NCI-H1417 treated with DMSO at 0.1 percent for 48 hours (cell line): ENCODE results near the gene AMBRA1.

Experiments
- DNase-seq: peaks from one replicate; lab custom pipeline; 2025; lab: John Stamatoyannopoulos, UW

AMBRA1 gene

DNA sequence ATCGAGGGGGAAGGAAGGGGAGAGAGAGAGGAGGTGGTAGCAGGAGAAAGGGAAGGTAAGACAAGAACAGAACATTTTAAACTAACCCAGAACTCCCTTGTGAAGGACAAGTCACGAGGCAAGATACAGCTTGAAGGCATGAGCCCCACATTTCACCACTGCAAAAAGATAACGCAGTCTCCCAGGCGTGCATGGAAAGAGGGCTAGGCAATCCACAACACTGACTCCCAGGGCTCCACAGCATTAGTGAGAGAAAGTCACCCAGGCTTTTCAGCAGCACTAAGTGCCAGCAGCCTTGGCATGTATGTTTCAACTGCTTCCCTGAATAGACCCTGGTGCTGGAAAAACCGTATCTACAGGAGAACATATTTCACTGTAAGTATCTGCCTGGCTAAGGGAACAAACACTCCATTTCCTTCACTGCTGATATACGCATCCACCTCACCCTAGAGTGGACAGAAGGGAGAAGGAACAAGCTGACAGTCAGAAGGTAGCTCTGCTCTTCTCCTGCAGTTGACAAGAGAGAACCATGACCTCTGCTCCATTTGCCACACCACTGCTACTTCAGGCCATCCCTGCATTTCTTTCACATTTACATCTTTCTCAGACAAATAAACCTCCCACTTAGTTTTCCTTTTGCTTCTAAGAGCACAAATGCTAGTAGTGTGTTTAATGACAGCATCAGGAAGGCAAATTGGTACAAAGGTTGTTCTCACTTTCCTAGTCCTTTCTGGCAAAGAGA, 87.9 kb downstream of the AMBRA1 start:
- no peak for DNase-seq

DNA sequence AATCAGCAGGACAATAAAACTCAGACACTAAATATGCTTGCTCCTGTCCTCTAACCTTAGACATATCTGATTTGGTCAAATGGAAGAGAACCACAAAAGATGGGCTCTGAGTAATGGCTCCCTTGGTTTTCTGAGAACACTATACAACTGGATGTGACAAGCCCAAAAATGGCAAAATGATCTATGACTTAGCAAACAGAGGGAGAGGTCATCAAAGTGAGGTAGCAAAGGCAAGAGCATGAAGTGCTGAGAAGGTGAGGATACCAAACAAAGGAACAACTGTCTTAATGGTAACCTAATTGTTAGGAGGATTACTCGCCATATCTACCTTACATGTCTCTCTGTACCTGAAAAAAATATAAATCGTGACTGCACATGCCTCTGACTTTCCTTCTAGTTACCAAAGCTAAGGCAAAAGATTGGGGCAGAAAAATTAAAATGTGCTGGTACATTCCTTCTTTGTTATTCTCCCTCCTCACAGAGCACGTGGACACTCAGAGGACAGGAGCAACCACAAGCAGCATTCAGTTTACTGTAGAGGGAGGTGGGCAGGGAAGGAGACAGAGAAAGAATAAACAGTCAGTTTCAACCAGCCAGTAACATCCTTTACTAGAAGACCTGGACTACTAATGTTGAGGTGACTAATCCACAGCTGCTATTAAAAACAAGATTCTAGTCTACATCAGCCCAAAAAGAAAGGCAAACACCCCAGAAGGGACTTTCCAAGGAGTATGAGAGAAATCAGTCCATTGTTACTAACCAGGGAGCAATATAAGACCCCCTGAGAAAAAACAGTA, 88.8 kb downstream of the AMBRA1 start:
- no peak for DNase-seq

DNA sequence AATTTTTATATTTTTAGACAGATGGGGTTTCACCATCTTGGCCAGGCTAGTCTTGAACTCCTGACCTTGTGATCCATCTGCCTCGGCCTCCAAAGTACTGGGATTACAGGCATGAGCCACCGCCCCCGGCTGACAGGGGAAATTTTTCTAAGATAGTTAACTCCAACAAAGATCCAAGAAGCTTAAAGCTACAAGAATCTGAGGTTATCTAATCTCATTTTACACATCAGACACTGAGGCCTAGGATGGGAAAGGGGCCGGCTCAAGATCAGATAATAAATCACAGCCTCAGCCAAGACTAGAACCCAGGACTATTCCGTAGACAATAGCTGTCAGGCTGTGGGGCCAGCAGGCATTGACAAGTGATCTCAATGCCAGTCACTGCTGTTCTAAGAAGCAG, 94.0 kb downstream of the AMBRA1 start:
- DNase-seq: no peak

DNA sequence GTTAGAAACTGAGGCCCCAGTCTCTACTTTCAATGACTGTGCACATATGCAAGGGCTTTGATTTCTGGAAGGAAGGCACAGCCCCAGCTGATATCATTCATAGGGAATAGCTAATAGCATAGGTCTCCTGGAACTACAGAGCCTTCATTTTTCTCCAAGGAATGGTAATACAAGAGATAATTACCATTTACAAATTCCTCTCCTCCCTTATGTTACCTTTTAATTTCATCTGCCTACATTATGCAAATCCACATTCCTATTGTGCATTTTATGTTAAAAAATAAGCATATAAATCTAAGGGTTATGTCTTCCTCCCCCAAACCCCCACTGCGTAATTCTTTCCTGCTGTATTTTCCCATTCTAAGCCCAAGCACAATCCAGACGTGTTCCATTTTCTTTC, 94.9 kb downstream of the AMBRA1 start:
- DNase-seq: no peak

DNA sequence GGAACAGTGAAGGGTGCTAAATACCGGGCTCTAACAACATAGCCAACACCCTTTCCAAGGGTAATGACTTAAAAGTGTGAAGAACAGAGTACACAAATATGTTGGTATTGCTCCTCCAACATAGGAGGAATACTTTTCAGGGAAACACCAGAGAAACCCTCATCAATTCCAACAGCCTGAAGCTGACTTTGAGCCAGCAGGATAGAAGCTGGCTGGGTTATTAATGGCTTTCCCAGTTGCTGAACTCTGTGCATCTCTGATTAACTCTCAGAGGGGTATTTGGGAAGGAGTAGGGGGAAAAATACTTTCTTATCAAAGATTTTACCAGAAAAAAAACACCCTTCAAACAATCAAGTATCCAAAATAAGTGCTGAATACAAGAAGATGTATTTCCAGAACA, 95.6 kb downstream of the AMBRA1 start:
- DNase-seq: no peak

DNA sequence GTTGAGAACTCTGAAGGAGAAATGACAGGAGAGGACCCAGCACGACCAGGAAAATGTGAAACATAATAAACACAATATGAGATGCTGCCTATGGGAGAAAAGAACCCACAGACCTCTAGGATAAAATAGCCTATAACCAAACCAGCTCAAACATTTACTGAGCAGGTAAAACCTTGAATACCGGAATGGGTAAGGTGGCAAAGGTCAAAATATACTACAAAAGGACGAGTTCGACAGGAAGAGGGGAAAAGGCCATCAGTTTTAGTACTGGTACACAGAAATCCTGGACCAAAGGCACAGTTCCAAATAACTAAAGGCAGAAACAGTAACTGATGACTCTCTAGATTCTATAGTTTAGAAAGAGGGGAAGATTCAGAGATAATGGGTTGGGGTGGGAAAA, 96.3 kb downstream of the AMBRA1 start:
- DNase-seq: no peak

DNA sequence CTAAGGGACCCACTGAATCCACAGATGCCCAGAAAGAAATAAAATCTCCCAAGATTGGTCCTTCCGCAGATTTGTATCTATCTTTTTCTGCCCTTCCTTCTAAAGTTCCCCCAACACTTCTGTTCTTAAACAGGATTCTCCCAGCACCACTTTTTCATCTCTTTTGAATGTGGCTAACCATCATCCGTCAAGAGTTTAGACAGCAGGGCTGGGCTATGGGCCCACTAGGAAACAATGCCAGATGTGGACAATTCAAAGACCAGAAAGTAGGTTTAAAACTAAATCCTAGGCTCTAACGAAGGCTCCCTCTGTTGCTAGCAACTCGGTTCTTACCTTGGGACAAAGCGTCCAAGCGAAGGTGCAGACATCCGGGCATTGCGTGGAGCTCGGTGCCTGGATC, 100.0 kb downstream of the AMBRA1 start:
- DNase-seq: no peak

DNA sequence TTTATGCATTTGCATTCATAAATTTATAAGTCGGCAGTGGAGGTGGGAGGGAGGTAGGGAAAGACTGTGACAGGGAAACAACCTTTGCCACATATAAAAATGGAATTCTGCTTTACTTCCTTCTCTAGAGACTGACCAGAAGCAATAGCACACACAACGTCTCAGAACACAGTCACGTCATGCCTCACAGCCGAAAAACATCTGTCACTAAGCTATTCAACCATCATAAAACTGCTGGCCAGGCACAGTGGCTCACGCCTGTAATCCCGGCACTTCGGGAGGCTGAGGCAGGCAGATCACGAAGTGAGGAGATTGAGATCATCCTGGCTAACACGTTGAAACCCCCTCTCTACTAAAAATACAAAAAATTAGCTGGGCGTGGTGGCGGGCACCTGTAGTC, 101.3 kb downstream of the AMBRA1 start:
- no peak for DNase-seq

DNA sequence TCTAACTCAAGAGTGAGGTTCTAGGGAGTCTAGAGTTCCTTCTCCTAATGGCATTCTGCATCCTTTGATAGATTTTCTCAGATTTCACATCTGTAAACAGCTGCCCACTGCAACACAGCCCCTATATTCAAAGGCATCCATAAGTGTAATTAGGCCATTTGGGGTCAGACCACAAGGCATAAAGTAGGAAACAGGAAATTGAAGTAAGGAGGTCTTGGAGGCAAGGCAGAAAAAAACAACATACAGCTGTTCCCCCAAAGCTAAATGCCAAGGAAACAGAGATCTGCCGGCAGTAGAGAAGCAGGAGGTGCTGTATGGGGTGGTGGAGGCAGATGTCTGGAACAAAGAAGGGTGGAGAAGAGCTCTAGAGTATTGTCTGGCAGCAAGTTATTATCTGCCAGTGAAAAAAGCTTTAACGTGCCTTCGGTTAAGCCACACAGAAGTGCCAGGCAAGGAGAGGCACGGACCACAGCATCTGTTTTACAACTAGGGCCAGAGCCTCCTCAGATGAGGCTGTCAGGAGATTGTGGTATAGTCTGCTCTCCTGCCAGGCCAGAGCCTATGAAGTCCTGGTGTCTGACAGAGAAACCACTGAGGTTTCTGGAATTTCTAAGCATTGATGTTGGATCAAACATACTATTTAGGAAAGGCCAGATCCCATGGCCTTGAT, 102.0 kb downstream of the AMBRA1 start:
- DNase-seq: no peak

DNA sequence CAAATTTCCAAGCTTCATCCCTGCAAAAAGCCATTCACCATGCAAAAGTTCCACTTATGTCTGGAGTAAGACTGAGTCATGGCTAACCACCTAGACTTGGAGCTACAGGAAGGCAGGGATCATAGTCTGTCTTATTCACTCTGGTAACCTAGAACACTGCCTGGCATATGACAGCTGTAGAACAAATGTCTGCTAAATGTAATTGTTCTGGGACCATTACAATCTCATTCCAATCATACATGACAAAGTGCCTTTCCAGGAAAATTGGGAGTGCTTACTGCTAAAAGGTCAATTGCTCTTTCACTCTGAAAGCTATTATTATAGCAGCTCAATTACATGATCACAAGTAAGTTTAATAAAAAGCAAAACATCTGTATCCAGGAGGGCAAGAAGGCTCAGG, 103.2 kb downstream of the AMBRA1 start:
- no peak for DNase-seq

DNA sequence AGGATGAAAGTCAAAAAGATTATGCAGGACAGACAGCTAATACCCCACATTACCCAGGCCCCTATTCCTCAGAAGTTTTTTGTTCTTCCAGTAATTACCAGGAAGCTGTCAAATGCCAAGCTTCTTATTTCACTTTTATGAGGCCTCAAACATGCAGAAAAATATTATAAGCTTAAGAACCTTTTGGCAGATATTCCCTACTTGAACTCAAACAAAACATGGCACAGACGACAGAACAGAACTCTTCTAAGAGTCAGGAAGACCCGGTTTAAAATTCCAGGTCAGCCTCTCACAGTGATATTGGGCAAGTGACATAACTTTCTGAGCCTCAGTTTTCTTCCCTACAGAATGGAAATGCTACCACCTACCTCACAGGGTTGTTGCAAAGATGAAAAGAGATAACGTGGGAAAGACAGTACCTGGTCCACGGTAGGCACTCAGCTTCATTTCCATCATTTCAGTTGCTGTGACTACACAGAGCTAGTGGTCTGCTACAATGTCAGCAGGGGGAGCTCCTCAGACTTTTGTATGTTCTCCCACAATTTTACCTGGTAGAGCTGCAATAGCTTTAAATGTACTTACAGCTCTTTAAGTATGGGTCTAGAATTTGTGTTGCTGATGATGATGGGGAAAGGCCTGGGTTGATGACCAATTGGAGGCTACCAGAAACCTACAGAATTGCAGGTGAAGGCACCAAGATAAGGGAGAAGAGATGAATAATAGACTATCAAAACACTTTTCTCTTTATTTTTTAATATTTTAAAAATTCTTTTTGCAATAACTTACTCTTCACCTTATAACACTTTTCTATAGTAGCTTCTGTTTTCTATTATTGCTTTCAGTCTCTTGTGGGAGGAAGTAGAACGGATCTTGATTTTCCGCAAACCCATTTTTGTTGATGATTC, 103.9 kb downstream of the AMBRA1 start:
- no peak for DNase-seq

DNA sequence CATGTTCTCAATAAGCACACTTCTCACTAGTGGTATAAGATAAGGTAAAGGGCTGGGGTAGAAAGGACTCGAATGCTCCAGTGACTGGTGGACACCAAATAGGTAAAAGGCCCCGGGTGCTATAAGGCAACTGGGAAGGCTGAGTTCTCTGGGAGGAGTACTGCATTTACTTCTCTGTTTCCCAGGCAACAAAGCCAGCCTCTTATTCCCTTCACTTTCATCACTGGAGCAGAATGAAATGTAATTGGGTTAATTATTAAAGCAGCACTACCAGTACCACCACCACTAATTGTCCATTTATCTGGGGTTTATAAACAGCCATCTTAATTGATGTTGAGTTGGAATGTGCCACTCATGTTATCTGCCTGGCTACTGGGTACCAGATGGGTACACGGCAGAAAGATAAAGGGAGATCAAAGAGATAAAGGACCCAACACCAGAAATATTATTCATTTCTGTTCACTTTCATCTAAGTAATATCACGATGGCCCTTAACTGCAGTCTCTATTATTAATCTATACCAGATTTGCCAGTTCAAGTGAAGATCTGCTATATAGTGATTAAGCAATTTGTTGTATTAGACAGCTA, 107.9 kb downstream of the AMBRA1 start:
- peak; percentile 48 for DNase-seq

DNA sequence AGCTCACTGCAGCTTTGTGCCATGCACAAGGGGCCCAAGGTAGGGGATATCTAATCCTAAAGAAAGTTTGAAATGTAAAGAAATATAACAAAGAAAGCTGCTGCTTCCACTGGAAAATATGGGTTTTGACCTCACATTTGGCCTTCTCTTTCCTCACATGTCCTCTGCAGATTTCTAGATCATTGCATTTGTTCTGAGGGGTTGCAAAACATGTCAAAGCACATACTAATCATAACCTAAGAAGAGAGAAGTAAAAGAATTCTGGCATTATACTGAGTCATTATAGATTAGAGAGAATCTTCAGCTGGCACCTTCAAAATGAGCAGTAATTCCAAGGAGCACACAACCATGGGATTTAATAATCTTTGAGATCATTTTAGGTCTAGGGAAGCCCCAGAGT, 109.7 kb downstream of the AMBRA1 start:
- no peak for DNase-seq

DNA sequence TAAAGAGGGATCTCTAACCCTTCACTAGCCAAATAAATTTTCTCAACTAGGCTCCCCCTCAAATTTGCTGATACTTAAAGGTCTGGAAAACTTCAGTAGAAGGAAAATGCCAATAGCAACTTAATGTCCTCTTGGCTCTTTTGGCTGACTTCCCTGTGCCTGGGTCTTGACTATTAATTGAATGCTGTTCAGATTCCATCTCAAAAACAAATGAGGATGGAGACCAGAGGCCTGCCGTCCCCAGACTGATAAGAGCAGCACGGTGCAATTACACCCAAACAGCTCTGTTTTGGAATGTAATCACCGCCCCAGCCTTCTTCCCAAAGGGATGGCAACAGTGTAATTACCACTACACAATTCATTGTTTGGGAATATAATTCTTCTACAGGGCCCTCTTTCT, 112.9 kb downstream of the AMBRA1 start:
- DNase-seq: no peak

DNA sequence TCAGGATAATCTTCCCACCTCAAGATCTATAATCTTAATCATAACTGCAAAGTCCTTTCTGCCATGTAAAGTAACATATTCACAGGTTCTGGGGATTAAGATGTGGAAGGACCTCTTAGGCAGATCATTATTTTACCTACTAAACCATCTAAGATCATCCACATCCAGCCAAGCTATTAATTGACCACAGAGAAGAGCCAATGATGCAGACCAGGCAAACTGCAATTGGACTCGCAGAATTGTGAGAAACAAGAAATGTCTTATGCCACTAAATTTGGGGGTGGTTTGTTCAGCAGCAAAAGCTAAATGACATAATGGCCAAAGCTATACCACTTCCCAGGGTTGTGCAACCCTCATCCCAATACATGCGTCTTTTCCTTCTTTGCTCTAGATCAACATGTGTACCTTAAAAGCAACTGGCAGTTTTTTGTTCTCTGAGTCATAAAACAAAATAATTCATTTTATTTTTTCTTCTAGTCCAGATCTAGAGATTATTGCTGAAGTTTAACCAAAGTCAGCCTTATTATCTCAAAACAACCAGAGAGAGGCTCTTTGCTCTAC, 113.6 kb downstream of the AMBRA1 start:
- DNase-seq: no peak

DNA sequence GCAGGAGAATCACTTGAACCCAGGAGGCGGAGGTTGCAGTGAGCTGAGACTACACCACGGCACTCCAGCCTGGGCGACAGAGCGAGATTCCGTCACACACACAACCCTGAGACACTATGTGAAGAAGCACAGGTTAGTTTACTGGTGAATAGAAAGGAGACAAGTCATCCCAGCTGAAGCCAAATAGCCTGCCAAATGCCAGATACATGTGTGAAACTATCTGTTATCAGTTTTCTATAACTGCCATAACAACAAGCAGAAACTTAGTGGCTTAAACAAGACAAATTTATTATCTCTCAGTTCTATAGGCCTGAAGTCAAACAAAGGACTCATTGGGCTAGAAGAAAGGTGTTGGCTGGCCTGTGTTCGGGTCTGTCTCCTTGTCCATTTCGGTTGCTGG, 114.2 kb downstream of the AMBRA1 start:
- DNase-seq: no peak

DNA sequence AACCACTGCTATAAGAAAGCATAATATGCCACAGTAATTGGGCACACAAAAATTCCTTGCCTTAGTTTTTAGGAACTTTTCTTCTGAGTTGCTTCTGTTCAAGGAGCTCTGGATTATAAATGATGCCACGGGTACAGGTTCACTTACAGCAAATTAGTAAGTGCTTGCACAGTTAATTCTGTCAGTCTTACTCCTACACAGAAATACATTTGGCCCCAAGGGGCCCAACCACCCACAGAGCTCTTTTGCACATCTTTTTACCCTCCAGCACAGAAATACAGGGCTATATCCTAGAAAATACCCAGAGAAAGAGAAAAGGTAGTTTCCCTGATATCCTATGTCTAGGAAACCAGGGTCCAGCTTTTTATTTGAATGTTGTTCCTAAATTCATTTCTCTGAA, 115.6 kb downstream of the AMBRA1 start:
- DNase-seq: no peak

DNA sequence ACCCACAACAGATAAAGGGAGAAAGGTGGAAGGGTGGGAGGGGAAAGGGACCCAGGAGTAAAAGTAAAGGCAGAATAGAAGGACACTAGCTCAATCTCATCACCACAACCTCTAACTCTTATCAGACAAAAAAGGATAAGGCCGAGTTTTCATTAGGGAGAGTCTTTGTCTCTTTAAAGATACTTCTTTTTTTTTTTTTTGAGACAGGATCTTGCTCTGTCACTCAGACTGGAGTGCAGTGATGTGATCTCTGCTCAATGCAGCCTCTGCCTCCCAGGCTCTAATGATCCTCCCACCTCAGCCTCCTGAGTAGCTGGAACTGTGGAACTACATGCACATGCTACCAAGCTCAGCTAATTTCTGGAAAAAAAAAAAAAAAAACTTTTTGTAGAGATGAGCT, 116.7 kb downstream of the AMBRA1 start:
- no peak for DNase-seq

DNA sequence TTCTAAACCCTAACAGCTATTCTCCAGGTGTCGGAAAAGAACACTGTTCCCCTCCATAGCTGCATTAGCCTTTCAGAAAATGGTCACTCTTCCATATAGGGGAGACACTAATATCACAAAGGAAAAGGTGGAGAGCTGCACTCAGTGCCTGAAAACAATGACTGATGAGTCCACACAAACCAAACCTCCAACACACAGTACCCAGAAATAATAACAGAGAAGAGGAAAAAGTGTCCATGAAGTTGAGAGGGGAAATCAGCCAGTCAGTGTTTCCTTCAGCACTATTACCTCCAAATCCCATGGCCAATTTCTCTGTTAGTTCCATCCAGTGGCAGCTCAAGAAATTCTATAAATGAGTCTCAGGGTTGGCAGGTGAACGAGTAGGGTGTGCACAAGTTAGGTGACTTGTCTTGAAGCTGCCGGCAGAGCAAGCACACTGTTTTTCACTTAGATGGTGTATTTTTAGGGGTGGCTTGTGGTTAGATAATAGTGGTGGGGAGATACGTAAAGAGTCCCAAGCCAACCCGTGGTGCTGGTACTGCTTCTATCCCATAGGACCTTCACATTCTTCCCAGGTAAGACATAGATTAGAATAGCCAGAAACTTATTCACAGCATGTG, 117.8 kb downstream of the AMBRA1 start:
- no peak for DNase-seq

DNA sequence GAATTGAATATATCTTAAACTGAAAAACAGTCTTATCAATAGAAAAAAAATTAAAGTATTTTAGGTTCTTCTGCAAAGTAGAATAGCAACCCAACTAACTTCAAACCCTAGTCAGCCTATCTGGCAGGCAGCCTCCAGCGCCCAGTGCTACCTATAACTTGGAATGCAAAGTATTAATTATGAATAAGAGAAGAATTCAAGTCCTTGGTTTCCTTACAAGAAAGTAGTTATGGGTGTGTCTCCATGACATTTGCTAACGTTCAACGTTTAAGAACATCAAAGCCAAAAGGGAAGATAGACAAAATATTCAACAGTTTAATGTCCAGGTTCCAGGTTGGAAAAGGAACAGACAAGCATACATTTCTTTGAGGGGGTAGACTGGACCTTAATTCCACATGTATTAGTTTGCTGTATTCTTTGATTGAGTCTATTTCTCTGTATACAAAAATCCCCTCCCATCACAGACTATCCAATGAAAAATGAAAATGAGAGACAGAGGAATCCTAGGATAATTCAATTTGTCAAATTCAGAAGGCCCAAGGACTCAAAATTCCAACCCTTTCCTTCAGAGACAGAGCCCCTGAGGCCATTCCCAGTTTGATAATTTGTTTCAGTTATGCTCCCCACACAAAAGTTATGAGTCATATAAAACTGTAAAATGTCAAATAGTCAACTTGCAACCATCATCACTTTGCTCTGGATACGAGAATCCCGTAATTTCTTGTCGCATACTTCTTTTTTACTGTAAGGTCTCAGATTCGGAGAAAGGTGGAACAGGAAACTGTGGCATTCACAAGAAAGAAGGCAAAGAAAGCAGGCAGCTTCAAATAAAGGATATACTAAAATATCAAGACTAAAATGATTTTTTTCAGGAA, 118.5 kb downstream of the AMBRA1 start:
- no peak for DNase-seq
